ENCODE measurements around the gene TMEM60. TPM values are rescaled to one million over a fixed set of nuclear protein-coding genes. Genes with fewer than 3 reads are reported as not detected.

Gene TMEM60
- total and polyA plus RNA-seq, 4 donors: 4.9 to 16.7 (median 9.8) TPM

DNA sequence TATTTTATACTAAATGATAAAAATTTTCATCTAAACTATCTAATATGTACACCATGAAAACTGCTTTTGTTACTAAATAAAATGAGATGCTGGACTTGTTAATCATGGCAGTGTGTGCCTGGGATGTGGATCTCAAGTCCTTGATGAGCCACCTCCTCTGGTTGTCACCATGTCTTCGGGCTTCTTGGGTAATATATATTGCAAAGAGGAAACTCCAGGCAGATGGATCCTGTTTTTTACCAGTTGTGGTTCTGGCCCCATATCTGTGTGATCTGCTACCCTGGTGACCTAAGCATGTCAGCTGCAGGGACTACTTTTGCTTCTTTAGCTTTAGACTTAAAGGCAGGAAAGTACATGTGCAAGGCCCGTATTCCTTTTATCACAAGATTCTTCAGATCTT, 46.2 kb downstream of the TMEM60 start:
- WGBS: 82% methylated on average over 2 of the region's 2 CpGs
- no peak overlapping the region for H3K4me3 ChIP-seq (ENCODE audit: low read depth in 1 of 3, low read length in 3 of 3)
- peaks cover 0 to 6% (median 3%) of the 10 kb centered on the region in 4 donors for H3K36me3 ChIP-seq (ENCODE audit: control insufficient read depth in 4 of 4, insufficient read depth in 3 of 4, low read depth in 1 of 4, low read length in 3 of 4)
- no peaks in the 10 kb centered on the region for H3K9me3 ChIP-seq (ENCODE audit: control insufficient read depth in 4 of 4, low read length in 3 of 4)
- H3K27me3 ChIP-seq (ENCODE audit: control insufficient read depth in 4 of 4, insufficient read depth in 4 of 4, low read length in 3 of 4): no peaks in the 10 kb centered on the region
- TF ChIP-seq SP1 (IDR thresholded peaks at IDR 0.05): no peak
- TF ChIP-seq HNF4A (conservative IDR thresholded peaks at IDR 0.05): no peak
- H3K27ac ChIP-seq (ENCODE audit: low read depth in 1 of 2, low read length in 2 of 2): no peak overlapping the region
- peaks cover 2 to 13% (median 5%) of the 10 kb centered on the region in 4 donors for H3K4me1 ChIP-seq (ENCODE audit: control insufficient read depth in 4 of 4, insufficient read depth in 4 of 4, low read length in 3 of 4)
- no peak for DNase-seq (ENCODE audit: low spot score)
- no peak overlapping the region for H3K9ac ChIP-seq (ENCODE audit: low read depth in 1 of 2, low read length in 2 of 2)

- TF ChIP-seq ZBTB33 (IDR thresholded peaks at IDR 0.05): no peak
- no peak for TF ChIP-seq FOXA2 (IDR thresholded peaks at IDR 0.05)
- no peak for TF ChIP-seq CTCF (IDR thresholded peaks at IDR 0.05; ENCODE audit: low read depth, low read length, missing input control)
- H3K4me3 ChIP-seq (ENCODE audit: low read depth in 1 of 3, low read length in 3 of 3): no peak overlapping the region
- DNase-seq (ENCODE audit: low spot score): no peak
- H3K36me3 ChIP-seq (ENCODE audit: control insufficient read depth in 4 of 4, insufficient read depth in 3 of 4, low read depth in 1 of 4, low read length in 3 of 4): peaks cover 0 to 6% (median 2%) of the 10 kb centered on the region in 4 donors
- H3K27me3 ChIP-seq (ENCODE audit: control insufficient read depth in 4 of 4, insufficient read depth in 4 of 4, low read length in 3 of 4): no peaks in the 10 kb centered on the region
- no peak overlapping the region for H3K27ac ChIP-seq (ENCODE audit: low read depth in 1 of 2, low read length in 2 of 2)
- WGBS: 81% methylated on average over 1 of the region's 1 CpG
- no peaks in the 10 kb centered on the region for H3K9me3 ChIP-seq (ENCODE audit: control insufficient read depth in 4 of 4, low read length in 3 of 4)
- H3K4me1 ChIP-seq (ENCODE audit: control insufficient read depth in 4 of 4, insufficient read depth in 4 of 4, low read length in 3 of 4): peaks cover 6 to 19% (median 12%) of the 10 kb centered on the region in 4 donors
- no peak overlapping the region for H3K9ac ChIP-seq (ENCODE audit: low read depth in 1 of 2, low read length in 2 of 2)
Measured at GRCh38 chr7:77747718-77748117, 50.5 kb downstream of the TMEM60 start.

DNA sequence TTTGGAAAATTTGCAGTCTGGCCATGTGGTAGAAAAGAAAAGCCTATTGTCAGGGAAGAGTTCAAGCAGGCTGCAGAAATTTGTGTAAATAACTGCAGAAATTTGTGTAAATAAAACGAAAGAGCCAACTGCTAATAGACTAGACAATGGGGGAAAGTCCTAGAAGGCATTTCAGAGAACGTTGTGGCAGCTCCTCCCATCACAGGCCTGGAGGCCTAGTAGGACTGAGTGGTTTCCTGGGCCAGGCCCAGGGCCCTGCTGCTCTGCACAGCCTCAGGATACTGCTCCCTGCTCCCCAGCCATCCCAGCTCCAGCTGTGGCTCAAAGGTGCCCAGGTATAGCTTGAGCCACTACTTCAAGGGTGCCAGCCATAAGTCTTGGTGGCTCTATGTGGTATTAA, 51.1 kb downstream of the TMEM60 start:
- WGBS: 31% methylated on average over 2 of the region's 2 CpGs
- DNase-seq (ENCODE audit: low spot score): no peak
- Histone ChIP-seq H3K27ac (ENCODE audit: low read depth in 1 of 2, low read length in 2 of 2) (no peak overlapping the region), H3K9ac (ENCODE audit: low read depth in 1 of 2, low read length in 2 of 2) (no peak overlapping the region), H3K4me1 (ENCODE audit: control insufficient read depth in 4 of 4, insufficient read depth in 4 of 4, low read length in 3 of 4) (peaks cover 6 to 17% (median 12%) of the 10 kb centered on the region in 4 donors), H3K4me3 (ENCODE audit: low read depth in 1 of 3, low read length in 3 of 3) (no peak overlapping the region), H3K27me3 (ENCODE audit: control insufficient read depth in 4 of 4, insufficient read depth in 4 of 4, low read length in 3 of 4) (no peaks in the 10 kb centered on the region), H3K9me3 (ENCODE audit: control insufficient read depth in 4 of 4, low read length in 3 of 4) (no peaks in the 10 kb centered on the region), H3K36me3 (ENCODE audit: control insufficient read depth in 4 of 4, insufficient read depth in 3 of 4, low read depth in 1 of 4, low read length in 3 of 4) (peaks cover 0 to 6% (median 2%) of the 10 kb centered on the region in 4 donors)
- TF ChIP-seq EGR1 (IDR thresholded peaks at IDR 0.05; ENCODE audit: low read depth in 2 of 2) (no peak), TAF1 (conservative IDR thresholded peaks at IDR 0.05) (no peak), HNF4A (conservative IDR thresholded peaks at IDR 0.05) (no peak), ATF3 (IDR thresholded peaks at IDR 0.05) (no peak), REST (IDR thresholded peaks at IDR 0.05) (no peak), JUND (IDR thresholded peaks at IDR 0.05) (no peak), RXRA (IDR thresholded peaks at IDR 0.05) (no peak), HNF4G (IDR thresholded peaks at IDR 0.05) (no peak)
